Cerebellar cortex (tissue), 1 donor: ENCODE results near the gene IMPG2.
"Not testable (repeated sequence)": the region's sequence is repeated elsewhere in the genome, so short reads cannot be mapped to it uniquely, and the experiment has no call there.

Experiments used
- DNase-seq: peaks from one replicate; pipeline ENCODE4 v3.0.0-alpha.2; 2015; ENCODE audit warnings: low spot score

The IMPG2 gene

GRCh38 chr3:101320475-101320874, at the start of gene IMPG2:
Gene IMPG2 (minus strand): TSS chr3:101320575. CDS start chr3:101320372, 203 bp downstream.
- DNase-seq = no peak

- no peak for DNase-seq
Observed at GRCh38 chr3:101362406-101362805, 42.0 kb upstream of the IMPG2 start.

- no peak for DNase-seq
Observed at GRCh38 chr3:101351829-101352228, 31.5 kb upstream of the IMPG2 start.

- DNase-seq = no peak
Observed at GRCh38 chr3:101340591-101340990, 20.2 kb upstream of the IMPG2 start.

GRCh38 chr3:101333883-101334282, 13.5 kb upstream of the IMPG2 start:
- no peak for DNase-seq

- DNase-seq = no peak
Observed at GRCh38 chr3:101329016-101329673, 8.8 kb upstream of the IMPG2 start.

- no peak for DNase-seq
Observed at GRCh38 chr3:101325393-101326134, 5.2 kb upstream of the IMPG2 start.

- no peak for DNase-seq
Observed at GRCh38 chr3:101319531-101319930, 844 bp downstream of the IMPG2 start.

GRCh38 chr3:101312545-101312944, 7.8 kb downstream of the IMPG2 start:
- DNase-seq = no peak

- DNase-seq = no peak
Observed at GRCh38 chr3:101311676-101312075, 8.7 kb downstream of the IMPG2 start.

GRCh38 chr3:101310978-101311375, 9.4 kb downstream of the IMPG2 start:
- DNase-seq = no peak

GRCh38 chr3:101308147-101308772, 12.1 kb downstream of the IMPG2 start:
- not testable (repeated sequence) for DNase-seq

GRCh38 chr3:101303836-101304235, 16.5 kb downstream of the IMPG2 start:
- no peak for DNase-seq

- no peak for DNase-seq
Observed at GRCh38 chr3:101303089-101303731, 17.2 kb downstream of the IMPG2 start.

GRCh38 chr3:101300073-101300472, 20.3 kb downstream of the IMPG2 start:
- DNase-seq = no peak

- DNase-seq = no peak
Observed at GRCh38 chr3:101292027-101292426, 28.3 kb downstream of the IMPG2 start.

- DNase-seq = no peak
Observed at GRCh38 chr3:101288294-101288693, 32.1 kb downstream of the IMPG2 start.

GRCh38 chr3:101284757-101285156, 35.6 kb downstream of the IMPG2 start:
- no peak for DNase-seq

GRCh38 chr3:101281521-101282030, 38.8 kb downstream of the IMPG2 start:
- DNase-seq = no peak

- DNase-seq = no peak
Observed at GRCh38 chr3:101279765-101280385, 40.5 kb downstream of the IMPG2 start.

GRCh38 chr3:101279162-101279561, 41.2 kb downstream of the IMPG2 start:
- DNase-seq = no peak

- DNase-seq = no peak
Observed at GRCh38 chr3:101278727-101279126, 41.6 kb downstream of the IMPG2 start.
